GM12875 (cell line): Measurements from ENCODE around the gene COL2A1.

Experiments used
- H3K4me3 ChIP-seq: one replicate; pipeline ENCODE4 v1.5.1; 2011; ENCODE audit warnings: low read depth, low read length, control low read depth
- TF ChIP-seq, protein P1 (sequence below): IDR thresholded peaks from 2 replicates; pipeline ENCODE4 v1.5.1; 2011; ENCODE audit warnings: low read depth, mild to moderate bottlenecking, control low read depth, inconsistent platforms, low read length, moderate library complexity, borderline replicate concordance; ENCODE audit not compliant: insufficient read depth

The COL2A1 gene

DNA sequence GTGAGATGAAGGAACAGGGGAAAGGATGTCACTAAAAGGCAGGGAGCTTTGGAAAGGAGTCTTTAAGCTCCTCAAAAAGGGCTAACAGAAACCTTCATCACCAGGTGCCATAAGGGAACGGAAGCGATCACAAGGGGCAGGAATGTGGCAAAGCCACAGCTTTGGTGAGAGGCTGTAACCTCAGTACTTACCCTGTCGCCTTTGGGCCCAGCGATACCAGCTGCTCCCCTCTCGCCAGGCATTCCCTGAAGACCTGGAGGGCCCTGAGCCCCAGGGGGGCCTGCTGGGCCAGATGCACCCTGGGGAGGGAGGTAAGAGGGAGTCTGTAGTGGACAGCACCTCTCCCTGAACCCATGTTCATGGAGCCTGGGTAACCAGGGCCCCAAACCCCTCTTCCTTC, 22.0 kb downstream of the COL2A1 start:
- H3K4me3 ChIP-seq: no peak overlapping the region
- TF ChIP-seq, protein P1, sequence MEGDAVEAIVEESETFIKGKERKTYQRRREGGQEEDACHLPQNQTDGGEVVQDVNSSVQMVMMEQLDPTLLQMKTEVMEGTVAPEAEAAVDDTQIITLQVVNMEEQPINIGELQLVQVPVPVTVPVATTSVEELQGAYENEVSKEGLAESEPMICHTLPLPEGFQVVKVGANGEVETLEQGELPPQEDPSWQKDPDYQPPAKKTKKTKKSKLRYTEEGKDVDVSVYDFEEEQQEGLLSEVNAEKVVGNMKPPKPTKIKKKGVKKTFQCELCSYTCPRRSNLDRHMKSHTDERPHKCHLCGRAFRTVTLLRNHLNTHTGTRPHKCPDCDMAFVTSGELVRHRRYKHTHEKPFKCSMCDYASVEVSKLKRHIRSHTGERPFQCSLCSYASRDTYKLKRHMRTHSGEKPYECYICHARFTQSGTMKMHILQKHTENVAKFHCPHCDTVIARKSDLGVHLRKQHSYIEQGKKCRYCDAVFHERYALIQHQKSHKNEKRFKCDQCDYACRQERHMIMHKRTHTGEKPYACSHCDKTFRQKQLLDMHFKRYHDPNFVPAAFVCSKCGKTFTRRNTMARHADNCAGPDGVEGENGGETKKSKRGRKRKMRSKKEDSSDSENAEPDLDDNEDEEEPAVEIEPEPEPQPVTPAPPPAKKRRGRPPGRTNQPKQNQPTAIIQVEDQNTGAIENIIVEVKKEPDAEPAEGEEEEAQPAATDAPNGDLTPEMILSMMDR: no peak

DNA sequence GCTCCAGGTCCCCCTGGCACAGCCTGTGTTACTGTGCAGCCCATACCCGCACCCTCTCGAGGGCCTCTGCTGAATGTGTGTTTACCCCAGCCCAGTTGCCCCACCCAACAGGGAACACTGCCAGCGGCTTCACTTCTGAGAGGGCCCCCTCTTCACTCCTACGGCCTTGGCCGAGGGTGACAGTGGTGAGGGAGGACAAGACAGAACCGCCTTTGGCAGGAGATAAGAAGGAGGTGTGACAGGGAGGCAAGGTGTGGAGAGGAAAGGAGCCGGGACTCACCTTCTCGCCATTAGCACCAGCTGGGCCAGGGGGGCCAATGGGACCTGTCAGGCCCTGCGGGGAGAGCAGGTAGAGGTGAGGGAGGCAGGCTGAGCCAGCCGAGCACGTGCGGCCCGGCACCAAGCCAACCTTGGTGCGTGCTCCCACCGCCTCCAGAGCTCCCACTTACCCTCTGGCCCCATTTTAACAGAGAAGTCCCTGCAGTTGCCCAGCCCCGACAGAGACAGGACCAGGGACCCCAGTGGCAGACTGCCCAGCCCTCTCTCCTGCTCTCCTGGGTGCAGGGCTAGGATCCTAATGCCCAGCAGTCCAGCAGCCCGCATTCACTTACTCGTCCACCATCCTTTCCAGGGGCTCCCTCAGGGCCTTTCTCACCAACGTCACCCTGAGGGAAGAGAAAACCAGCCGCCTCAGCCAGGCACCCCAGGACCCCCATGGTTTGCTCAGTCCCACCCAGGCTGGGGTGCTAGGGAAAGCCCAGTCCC, 22.6 kb downstream of the COL2A1 start:
- TF ChIP-seq, protein P1: no peak
- no peak overlapping the region for H3K4me3 ChIP-seq

DNA sequence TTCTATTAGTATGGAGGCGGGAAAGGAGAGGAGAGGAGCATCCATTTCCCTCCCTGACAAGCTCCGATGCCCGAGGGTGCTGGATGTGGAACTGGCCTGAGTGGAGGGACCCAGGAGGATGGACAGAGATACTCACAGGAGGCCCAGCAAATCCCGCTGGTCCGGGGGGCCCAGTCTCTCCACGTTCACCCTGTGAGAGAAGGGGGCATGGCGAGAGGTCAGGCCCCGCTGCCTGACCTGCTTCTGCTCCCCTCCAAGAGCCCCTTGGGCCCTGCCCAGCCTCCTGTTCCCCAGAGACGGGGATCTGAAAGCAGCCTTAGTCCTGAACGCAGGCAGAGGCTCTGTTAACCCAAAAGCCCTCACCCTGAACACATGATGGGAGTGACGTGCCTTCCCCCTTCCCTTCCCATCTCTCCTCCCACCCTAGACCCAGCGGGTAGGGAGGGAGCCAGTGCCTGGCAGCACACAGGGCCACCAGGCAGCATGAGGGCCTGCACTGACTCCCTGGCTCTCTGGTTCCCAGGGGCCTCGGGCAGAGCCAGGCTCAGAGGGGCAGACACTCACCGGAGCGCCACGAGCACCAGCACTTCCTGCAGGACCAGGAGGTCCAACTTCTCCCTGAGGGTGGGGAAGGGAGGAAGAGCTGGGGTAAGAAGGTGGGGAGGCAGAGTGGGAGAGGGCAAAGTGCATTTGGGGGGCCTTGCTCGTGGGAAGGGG, 23.3 kb downstream of the COL2A1 start:
- TF ChIP-seq, protein P1: no peak
- no peak overlapping the region for H3K4me3 ChIP-seq

DNA sequence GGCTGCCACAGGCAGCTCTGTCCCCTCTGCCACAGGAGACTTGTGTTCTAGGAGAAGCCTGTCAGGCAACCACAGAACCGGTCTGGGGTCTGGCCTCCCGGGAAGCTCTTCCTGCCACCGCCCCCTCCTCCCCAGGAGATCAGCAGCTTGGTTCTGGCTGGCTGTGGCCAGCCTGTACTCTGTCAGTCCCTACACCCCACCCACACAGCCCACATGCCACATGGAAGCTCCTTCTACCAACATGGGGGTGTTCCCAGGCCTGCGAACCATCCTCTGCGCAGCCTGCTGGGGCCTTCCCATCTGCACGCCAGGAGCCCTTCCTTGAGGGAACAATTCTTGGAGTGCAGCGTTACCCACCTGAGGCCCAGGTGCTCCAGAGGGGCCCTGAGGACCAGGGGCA, 24.1 kb downstream of the COL2A1 start:
- no peak overlapping the region for H3K4me3 ChIP-seq
- TF ChIP-seq, protein P1: no peak

DNA sequence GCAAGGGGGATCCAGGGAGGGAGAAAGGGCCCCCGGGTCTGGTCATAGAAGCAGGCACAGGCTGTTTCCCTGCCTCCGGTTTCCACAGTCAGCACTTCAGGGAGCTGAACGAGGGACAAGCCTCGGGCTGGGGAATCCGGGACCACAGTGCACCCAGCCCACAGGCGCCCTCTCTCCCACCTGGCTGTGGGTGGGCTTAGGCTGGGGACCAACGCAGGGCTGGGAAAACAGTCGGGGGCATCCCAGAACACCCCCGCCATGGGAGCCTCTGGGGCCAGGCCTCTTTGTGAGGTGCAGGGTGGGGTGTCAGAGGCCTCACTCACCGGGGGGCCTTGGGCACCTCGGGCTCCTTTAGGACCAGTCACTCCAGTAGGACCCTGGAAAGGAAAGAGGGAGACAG, 24.6 kb downstream of the COL2A1 start:
- H3K4me3 ChIP-seq: no peak overlapping the region
- TF ChIP-seq, protein P1: no peak

DNA sequence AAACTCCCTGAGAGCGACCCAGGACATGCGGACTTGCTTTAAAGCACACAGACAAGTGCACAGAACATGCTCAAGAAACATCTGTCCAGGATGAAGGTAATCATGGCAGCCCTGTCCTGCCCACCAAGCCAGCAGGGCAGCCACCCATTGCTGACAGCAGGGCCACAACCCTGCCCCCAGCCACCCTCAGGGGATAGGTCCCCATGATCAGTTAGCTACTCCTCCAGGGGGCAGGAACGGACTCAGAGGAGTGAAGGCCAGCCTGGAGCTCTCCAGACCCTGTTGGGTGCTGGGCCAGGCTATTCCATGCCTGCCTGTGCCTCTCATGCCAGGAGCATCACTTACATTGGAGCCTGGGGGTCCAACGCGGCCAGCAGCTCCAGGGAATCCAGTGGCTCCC, 25.1 kb downstream of the COL2A1 start:
- TF ChIP-seq, protein P1: no peak
- no peak overlapping the region for H3K4me3 ChIP-seq

DNA sequence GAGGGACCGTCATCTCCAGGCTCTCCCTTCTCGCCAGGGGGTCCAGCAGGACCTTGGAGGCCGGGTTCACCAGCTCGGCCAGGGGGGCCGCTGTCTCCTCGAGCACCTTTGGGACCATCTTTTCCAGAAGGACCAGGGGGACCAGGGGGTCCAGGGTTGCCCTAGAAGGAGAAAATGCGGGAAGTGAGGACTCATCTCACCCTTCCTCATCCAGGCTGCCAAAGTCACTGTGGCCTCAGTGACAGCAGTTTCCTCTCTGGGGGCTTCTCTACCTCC, 25.7 kb downstream of the COL2A1 start:
- TF ChIP-seq, protein P1: no peak
- H3K4me3 ChIP-seq: no peak overlapping the region
